Breast epithelium (tissue), 4 donors: ENCODE measurements around the gene C19orf73. TPM values are rescaled to one million over a fixed set of nuclear protein-coding genes. Genes with fewer than 3 reads are reported as not detected.
A peak's percentile ranks its signal among the peaks of the same experiment; 100 is the strongest.
"Not testable (repeated sequence)": the region's sequence is repeated elsewhere in the genome, so short reads cannot be mapped to it uniquely, and the experiment has no call there.

Experiments
- DNase-seq, 2 donors: peaks; one replicate each; pipeline ENCODE4 v3.0.0-alpha.2; 2019; ENCODE audit warnings: low spot score in 2 of 2
- H3K27ac ChIP-seq, 2 donors: fragments of 200-600 bp; sonication (generic) in 1 of 2; one replicate each; pipeline ENCODE4 v1.5.1; 2016 to 2019; ENCODE audit warnings: mild to moderate bottlenecking in 1 of 2
- H3K27me3 ChIP-seq, 2 donors: fragments of 200-600 bp; sonication (generic) in 1 of 2; one replicate each; pipeline versions ENCODE4 v1.5.1 to v1.6.0; 2017 to 2019; ENCODE audit warnings: control low read depth in 1 of 2, mild to moderate bottlenecking in 1 of 2
- H3K36me3 ChIP-seq: fragments of 200-600 bp; one replicate; pipeline ENCODE4 v1.5.1; 2019
- H3K4me1 ChIP-seq, 2 donors: fragments of 200-600 bp; sonication (generic); one replicate each; pipeline ENCODE4 v1.5.1; 2016 to 2019; ENCODE audit warnings: control low read depth in 1 of 2
- H3K4me3 ChIP-seq, 3 donors: fragments of 200-600 bp; sonication (generic); 1 replicate in 2 of 3; 2 replicates in 1 of 3; pipeline ENCODE4 v1.5.1; 2016 to 2019; ENCODE audit warnings: mild to moderate bottlenecking in 3 of 3, moderate library complexity in 2 of 3
- H3K9me3 ChIP-seq, 2 donors: fragments of 200-600 bp; sonication (generic) in 1 of 2; one replicate each; pipeline ENCODE4 v1.5.1; 2016 to 2019; ENCODE audit warnings: control low read depth in 1 of 2
- POLR2A ChIP-seq: fragments of 450-650 bp; IDR thresholded peaks from one replicate; pipeline ENCODE4 v1.6.1; 2016; ENCODE audit warnings: antibody characterized with exemption, mild to moderate bottlenecking, moderate library complexity
- POLR2AphosphoS5 ChIP-seq, 3 donors: sonication (generic); formaldehyde crosslinking; IDR thresholded peaks; one replicate each; pipeline ENCODE4 v1.6.1; 2017; ENCODE audit warnings: antibody characterized with exemption in 3 of 3
- intact Hi-C: fragments of 100-400 bp; cut with DNase I; formaldehyde crosslinking; loops from one replicate; pipeline ENCODE4 v1.15.1; 2023; ENCODE audit warnings: low total_unique reads
- total RNA-seq, 3 donors: library from RNA; depleted of rRNA; stranded (reverse); fragments of >200 nt; gene quantifications; one replicate each; pipeline ENCODE4 v1.1.0, GENCODE V29; 2016
- TF ChIP-seq, protein P1 (sequence below), 3 donors: fragments of 450-650 bp; IDR thresholded peaks; one replicate each; pipeline ENCODE4 v1.5.1; 2016 to 2017; ENCODE audit warnings: antibody characterized with exemption in 3 of 3, mild to moderate bottlenecking in 3 of 3, moderate library complexity in 3 of 3

Gene C19orf73
- total RNA-seq, 3 donors from 2014 or later = 3.8 to 5.7 (median 4.6) TPM

DNA sequence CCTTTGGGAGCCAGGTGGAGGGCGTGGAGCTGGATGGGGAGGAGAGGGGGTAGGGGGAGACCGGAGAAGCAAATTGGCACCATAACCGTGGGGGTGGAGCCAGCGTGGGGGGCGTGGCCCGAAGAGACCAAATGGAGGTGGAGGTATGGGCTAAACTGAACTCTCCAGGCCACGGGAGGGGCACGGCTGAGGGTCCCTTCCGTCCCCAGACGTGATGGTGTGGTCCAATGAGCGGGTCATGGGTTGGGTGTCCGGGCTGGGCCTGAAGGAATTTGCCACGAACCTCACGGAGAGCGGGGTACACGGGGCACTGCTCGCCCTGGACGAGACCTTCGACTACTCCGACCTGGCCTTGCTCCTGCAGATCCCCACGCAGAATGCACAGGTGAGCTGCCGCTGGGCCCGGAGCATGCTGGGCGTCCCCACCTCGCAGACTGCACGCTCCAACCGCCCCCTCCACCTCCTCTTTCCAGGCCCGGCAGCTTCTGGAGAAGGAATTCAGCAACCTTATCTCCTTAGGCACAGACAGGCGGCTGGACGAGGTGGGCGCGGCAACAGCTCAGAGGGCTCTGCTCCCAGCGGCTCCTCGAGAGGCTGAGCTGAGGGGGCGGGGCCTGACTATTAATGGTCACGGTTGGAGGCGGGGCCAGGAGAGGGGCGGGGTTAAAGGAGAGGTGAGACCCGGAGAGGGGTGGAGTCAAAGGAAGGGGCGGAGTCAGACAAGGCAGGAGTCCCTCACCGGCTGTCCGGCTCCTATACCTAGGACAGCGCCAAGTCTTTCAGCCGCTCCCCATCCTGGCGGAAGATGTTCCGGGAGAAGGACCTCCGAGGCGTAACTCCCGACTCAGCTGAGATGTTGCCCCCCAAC is 30.1 kb upstream of the C19orf73 start:
- peak overlapping the region; percentile 60 to 91 for H3K27ac ChIP-seq
- no peaks in the 10 kb centered on the region for H3K36me3 ChIP-seq
- peak; percentile 98 to 99 for DNase-seq
- TF ChIP-seq, protein P1, sequence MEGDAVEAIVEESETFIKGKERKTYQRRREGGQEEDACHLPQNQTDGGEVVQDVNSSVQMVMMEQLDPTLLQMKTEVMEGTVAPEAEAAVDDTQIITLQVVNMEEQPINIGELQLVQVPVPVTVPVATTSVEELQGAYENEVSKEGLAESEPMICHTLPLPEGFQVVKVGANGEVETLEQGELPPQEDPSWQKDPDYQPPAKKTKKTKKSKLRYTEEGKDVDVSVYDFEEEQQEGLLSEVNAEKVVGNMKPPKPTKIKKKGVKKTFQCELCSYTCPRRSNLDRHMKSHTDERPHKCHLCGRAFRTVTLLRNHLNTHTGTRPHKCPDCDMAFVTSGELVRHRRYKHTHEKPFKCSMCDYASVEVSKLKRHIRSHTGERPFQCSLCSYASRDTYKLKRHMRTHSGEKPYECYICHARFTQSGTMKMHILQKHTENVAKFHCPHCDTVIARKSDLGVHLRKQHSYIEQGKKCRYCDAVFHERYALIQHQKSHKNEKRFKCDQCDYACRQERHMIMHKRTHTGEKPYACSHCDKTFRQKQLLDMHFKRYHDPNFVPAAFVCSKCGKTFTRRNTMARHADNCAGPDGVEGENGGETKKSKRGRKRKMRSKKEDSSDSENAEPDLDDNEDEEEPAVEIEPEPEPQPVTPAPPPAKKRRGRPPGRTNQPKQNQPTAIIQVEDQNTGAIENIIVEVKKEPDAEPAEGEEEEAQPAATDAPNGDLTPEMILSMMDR (IDR thresholded peaks at IDR 0.05) = no peak
- TF ChIP-seq POLR2AphosphoS5 (IDR thresholded peaks at IDR 0.05) = peak in 1 of 3 donors; percentile 12
- no peaks in the 10 kb centered on the region for H3K27me3 ChIP-seq
- no peaks in the 10 kb centered on the region for H3K9me3 ChIP-seq
- peak overlapping the region; percentile 68 to 81 (median 69) for H3K4me3 ChIP-seq
- peaks cover 7 to 16% of the 10 kb centered on the region in 2 donors for H3K4me1 ChIP-seq
- intact Hi-C loops = no loop called here

DNA sequence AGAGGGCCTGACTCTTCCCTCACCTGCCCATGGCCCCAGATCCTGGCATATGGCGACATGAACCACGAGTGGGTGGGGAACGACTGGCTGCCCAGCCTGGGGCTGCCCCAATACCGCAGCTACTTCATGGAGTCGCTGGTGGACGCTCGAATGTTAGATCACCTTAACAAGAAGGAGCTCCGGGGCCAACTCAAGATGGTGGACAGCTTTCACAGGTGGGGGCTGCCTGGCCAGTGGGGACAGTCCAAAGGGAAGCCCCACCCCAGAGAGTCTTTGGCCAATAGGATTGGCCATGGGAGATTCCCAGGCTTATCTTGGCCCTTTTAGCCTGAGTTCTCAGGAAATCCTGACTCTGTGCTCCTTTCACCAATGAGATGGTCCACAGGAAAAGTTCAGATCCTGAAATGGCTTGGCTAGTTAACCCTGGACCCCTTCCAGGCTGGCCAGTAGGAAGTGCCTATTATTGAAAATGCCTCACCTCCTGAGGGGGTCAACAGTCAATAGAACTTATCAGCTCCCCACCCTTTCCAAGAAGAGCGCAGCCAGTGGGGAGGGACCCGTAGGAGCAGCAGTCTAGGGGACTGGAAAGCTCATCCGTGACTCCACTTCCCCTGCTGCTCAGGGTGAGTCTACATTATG is 29.2 kb upstream of the C19orf73 start:
- no peaks in the 10 kb centered on the region for H3K36me3 ChIP-seq
- TF ChIP-seq POLR2A = no peak
- TF ChIP-seq, protein P1 (IDR thresholded peaks at IDR 0.05) = no peak
- no peak for TF ChIP-seq POLR2AphosphoS5 (IDR thresholded peaks at IDR 0.05)
- intact Hi-C loops = no loop called here
- H3K4me3 ChIP-seq = peak overlapping the region; percentile 68 to 81 (median 69)
- no peaks in the 10 kb centered on the region for H3K27me3 ChIP-seq
- peak overlapping the region; percentile 60 to 91 for H3K27ac ChIP-seq
- H3K9me3 ChIP-seq = no peaks in the 10 kb centered on the region
- peaks cover 7 to 16% of the 10 kb centered on the region in 2 donors for H3K4me1 ChIP-seq
- DNase-seq = no peak

DNA sequence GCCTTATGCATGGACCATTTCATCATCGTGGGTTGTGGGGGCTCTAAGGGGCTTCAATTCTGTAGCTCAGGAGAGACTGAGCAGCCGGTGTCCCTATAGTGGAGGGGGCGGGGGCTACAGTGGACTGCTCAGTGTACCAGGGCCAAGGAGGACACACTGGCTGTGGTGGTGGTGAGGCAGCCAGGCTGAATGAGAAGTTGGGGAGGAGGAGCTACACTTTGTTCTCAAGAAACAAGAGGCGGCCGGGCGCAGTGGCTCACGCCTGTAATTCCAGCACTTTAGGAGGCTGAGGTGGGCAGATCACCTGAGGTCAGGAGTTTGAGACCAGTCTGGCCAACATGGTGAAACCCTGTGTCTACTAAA is 27.4 kb upstream of the C19orf73 start:
- H3K4me3 ChIP-seq = peak overlapping the region in 1 of 3 donors; percentile 56
- intact Hi-C loops, H3K27ac ChIP-seq: not testable (repeated sequence)

DNA sequence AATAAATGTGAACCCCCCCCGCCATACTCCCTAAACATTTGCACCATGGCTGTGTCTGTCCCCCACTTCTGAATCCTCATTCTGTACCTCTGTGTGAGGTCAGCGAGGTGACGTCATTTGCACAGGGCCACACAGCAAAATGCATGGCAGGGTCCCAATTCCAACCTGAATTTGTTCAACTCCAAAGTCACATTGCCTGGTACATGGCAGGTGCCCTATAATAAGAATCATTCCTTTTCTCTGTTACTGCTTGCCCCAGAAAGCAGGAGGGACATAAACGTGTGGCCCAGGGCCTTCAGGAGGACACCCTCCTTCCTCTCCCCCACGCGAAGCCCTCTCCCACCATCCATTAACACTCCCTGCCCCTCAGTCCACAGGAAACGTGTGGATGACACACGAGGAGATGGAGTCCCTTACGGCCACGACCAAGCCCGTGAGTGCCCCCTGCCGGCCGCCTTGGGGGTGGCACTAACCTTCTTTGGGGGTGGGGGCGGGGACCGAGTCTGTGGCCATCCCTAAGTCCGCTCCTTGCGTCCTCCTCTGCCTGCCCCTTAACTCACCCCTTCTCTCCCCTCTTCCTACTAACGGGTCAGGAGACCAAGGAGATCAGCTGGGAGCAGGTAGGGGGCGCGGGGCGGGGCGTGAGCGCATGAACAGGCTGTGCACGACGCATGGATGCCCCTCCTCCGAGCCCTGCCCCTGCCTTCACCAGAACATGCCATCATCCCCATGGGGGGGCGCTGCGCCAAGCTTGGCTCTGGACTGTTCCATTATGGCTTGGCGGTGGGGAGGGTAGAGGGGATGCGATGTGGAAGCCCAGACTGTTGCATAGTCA is 26.8 kb upstream of the C19orf73 start:
- Histone ChIP-seq H3K4me3 (peak overlapping the region in 2 of 3 donors; percentile 31 to 56), H3K36me3 (no peaks in the 10 kb centered on the region), H3K4me1 (peaks cover 3 to 11% of the 10 kb centered on the region in 2 donors), H3K27me3 (no peaks in the 10 kb centered on the region), H3K9me3 (no peaks in the 10 kb centered on the region), H3K27ac (no peak overlapping the region)
- intact Hi-C loops = no loop called here
- no peak for TF ChIP-seq POLR2A
- TF ChIP-seq, protein P1 (IDR thresholded peaks at IDR 0.05) = peak; percentile 69 to 89 (median 81)
- peak; percentile 55 to 77 for DNase-seq

More for the DNA sequence above, 27.4 kb upstream of the C19orf73 start:
- H3K36me3 ChIP-seq, H3K9me3 ChIP-seq, DNase-seq, H3K27me3 ChIP-seq: not testable (repeated sequence)
- H3K4me1 ChIP-seq = peaks cover 6 to 13% of the 10 kb centered on the region in 2 donors

DNA sequence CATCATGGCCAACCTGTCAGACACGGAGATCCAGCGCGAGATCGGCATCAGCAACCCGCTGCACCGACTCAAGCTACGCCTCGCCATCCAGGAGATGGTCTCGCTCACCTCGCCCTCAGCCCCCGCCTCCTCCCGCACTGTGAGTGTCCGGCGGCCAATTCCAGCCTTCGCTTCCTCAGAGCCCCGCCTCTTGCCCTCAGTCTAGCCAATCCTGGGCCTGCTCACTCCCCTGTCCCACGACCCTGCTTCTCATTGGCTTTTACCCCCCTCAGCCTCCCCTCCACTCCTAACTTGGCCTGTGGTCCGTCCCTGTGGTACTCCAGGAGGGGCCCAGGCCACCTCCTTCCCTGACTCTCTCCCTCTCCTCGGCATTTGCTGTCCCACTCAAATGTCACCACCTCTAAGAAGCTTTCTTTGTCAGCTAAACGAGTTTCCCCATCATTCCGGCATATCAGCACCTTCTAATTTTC is 24.0 kb upstream of the C19orf73 start:
- DNase-seq = peak; percentile 91 to 92
- peaks cover 3 to 7% of the 10 kb centered on the region in 2 donors for H3K4me1 ChIP-seq
- intact Hi-C loops = no loop called here
- peak overlapping the region; percentile 37 to 71 (median 54) for H3K4me3 ChIP-seq
- no peaks in the 10 kb centered on the region for H3K27me3 ChIP-seq
- H3K36me3 ChIP-seq = no peaks in the 10 kb centered on the region
- no peak overlapping the region for H3K27ac ChIP-seq
- no peak for TF ChIP-seq POLR2AphosphoS5 (IDR thresholded peaks at IDR 0.05)
- TF ChIP-seq, protein P1 (IDR thresholded peaks at IDR 0.05) = no peak
- no peak for TF ChIP-seq POLR2A
- no peaks in the 10 kb centered on the region for H3K9me3 ChIP-seq
